ENCODE measurements around the gene FAIM2.

The FAIM2 gene

GRCh38 chr12:49903700-49904423 is at the start of gene FAIM2:
TSS of gene FAIM2 (minus strand) at chr12:49903900. CDS start at chr12:49903792, 108 bp downstream.
- Histone ChIP-seq H3K9me3 (ENCODE audit: control insufficient read depth, insufficient read depth, low read depth, low read length) (no peaks in the 10 kb centered on the region), H3K36me3 (ENCODE audit: control insufficient read depth, insufficient read depth, low read length) (no peaks in the 10 kb centered on the region), H3K9ac (ENCODE audit: low read length) (peak within 1 kb of the TSS; percentile 18), H3K4me1 (ENCODE audit: control insufficient read depth, insufficient read depth, low read length) (peaks cover 10% of the 10 kb centered on the region), H3K4me3 (ENCODE audit: low read depth, low read length) (peak within 1 kb of the TSS; percentile 52), H3K27ac (ENCODE audit: low read depth, low read length) (no peak within 1 kb of the TSS), H3K27me3 (ENCODE audit: control insufficient read depth, insufficient read depth, low read length) (peaks cover 36% of the 10 kb centered on the region)

GRCh38 chr12:49953151-49953550 is 49.5 kb upstream of the FAIM2 start:
- H3K27ac ChIP-seq (ENCODE audit: low read depth, low read length) = no peak overlapping the region
- peaks cover 5% of the 10 kb centered on the region; the same call in 1 of the 2 replicates for H3K4me1 ChIP-seq (ENCODE audit: control insufficient read depth, insufficient read depth, low read length)
- H3K9me3 ChIP-seq (ENCODE audit: control insufficient read depth, insufficient read depth, low read depth, low read length) = no peaks in the 10 kb centered on the region
- no peak overlapping the region for H3K9ac ChIP-seq (ENCODE audit: low read length)
- peaks cover 42% of the 10 kb centered on the region for H3K27me3 ChIP-seq (ENCODE audit: control insufficient read depth, insufficient read depth, low read length)
- H3K4me3 ChIP-seq (ENCODE audit: low read depth, low read length) = no peak overlapping the region
- H3K36me3 ChIP-seq (ENCODE audit: control insufficient read depth, insufficient read depth, low read length) = no peaks in the 10 kb centered on the region

GRCh38 chr12:49952391-49953055 is 48.8 kb upstream of the FAIM2 start:
- Histone ChIP-seq H3K4me3 (ENCODE audit: low read depth, low read length) (no peak overlapping the region), H3K4me1 (ENCODE audit: control insufficient read depth, insufficient read depth, low read length) (peaks cover 5% of the 10 kb centered on the region; the same call in 1 of the 2 replicates), H3K9me3 (ENCODE audit: control insufficient read depth, insufficient read depth, low read depth, low read length) (no peaks in the 10 kb centered on the region), H3K9ac (ENCODE audit: low read length) (no peak overlapping the region), H3K27me3 (ENCODE audit: control insufficient read depth, insufficient read depth, low read length) (peaks cover 35% of the 10 kb centered on the region), H3K27ac (ENCODE audit: low read depth, low read length) (no peak overlapping the region), H3K36me3 (ENCODE audit: control insufficient read depth, insufficient read depth, low read length) (no peaks in the 10 kb centered on the region)

GRCh38 chr12:49951411-49952240 is 47.9 kb upstream of the FAIM2 start:
- Histone ChIP-seq H3K9ac (ENCODE audit: low read length) (no peak overlapping the region), H3K4me1 (ENCODE audit: control insufficient read depth, insufficient read depth, low read length) (peaks cover 5% of the 10 kb centered on the region; the same call in 1 of the 2 replicates), H3K4me3 (ENCODE audit: low read depth, low read length) (no peak overlapping the region)

GRCh38 chr12:49950273-49951251 is 46.9 kb upstream of the FAIM2 start, which contains the start of gene AQP2:
TSS of gene AQP2 (plus strand) at chr12:49950737. CDS start at chr12:49950831, 94 bp downstream.
- Histone ChIP-seq H3K36me3 (ENCODE audit: control insufficient read depth, insufficient read depth, low read length) (no peaks in the 10 kb centered on the region), H3K27me3 (ENCODE audit: control insufficient read depth, insufficient read depth, low read length) (peaks cover 16% of the 10 kb centered on the region), H3K9ac (ENCODE audit: low read length) (no peak within 1 kb of the TSS), H3K4me1 (ENCODE audit: control insufficient read depth, insufficient read depth, low read length) (peaks cover 11% of the 10 kb centered on the region), H3K27ac (ENCODE audit: low read depth, low read length) (no peak within 1 kb of the TSS), H3K4me3 (ENCODE audit: low read depth, low read length) (no peak within 1 kb of the TSS), H3K9me3 (ENCODE audit: control insufficient read depth, insufficient read depth, low read depth, low read length) (no peaks in the 10 kb centered on the region)

More at GRCh38 chr12:49951411-49952240, 47.9 kb upstream of the FAIM2 start:
- peaks cover 26% of the 10 kb centered on the region for H3K27me3 ChIP-seq (ENCODE audit: control insufficient read depth, insufficient read depth, low read length)
- no peak overlapping the region for H3K27ac ChIP-seq (ENCODE audit: low read depth, low read length)
- H3K36me3 ChIP-seq (ENCODE audit: control insufficient read depth, insufficient read depth, low read length) = no peaks in the 10 kb centered on the region
- H3K9me3 ChIP-seq (ENCODE audit: control insufficient read depth, insufficient read depth, low read depth, low read length) = no peaks in the 10 kb centered on the region

GRCh38 chr12:49949866-49950265 is 46.2 kb upstream of the FAIM2 start:
- Histone ChIP-seq H3K27ac (ENCODE audit: low read depth, low read length) (no peak overlapping the region), H3K9ac (ENCODE audit: low read length) (no peak overlapping the region), H3K9me3 (ENCODE audit: control insufficient read depth, insufficient read depth, low read depth, low read length) (no peaks in the 10 kb centered on the region), H3K27me3 (ENCODE audit: control insufficient read depth, insufficient read depth, low read length) (peaks cover 16% of the 10 kb centered on the region), H3K36me3 (ENCODE audit: control insufficient read depth, insufficient read depth, low read length) (no peaks in the 10 kb centered on the region), H3K4me3 (ENCODE audit: low read depth, low read length) (no peak overlapping the region), H3K4me1 (ENCODE audit: control insufficient read depth, insufficient read depth, low read length) (peaks cover 10% of the 10 kb centered on the region)

- Histone ChIP-seq H3K27ac (ENCODE audit: low read depth, low read length) (no peak overlapping the region), H3K9me3 (ENCODE audit: control insufficient read depth, insufficient read depth, low read depth, low read length) (no peaks in the 10 kb centered on the region), H3K27me3 (ENCODE audit: control insufficient read depth, insufficient read depth, low read length) (peaks cover 16% of the 10 kb centered on the region), H3K4me3 (ENCODE audit: low read depth, low read length) (no peak overlapping the region), H3K4me1 (ENCODE audit: control insufficient read depth, insufficient read depth, low read length) (peaks cover 10% of the 10 kb centered on the region), H3K36me3 (ENCODE audit: control insufficient read depth, insufficient read depth, low read length) (no peaks in the 10 kb centered on the region), H3K9ac (ENCODE audit: low read length) (no peak overlapping the region)
Observed at GRCh38 chr12:49948866-49949845, 45.5 kb upstream of the FAIM2 start.

GRCh38 chr12:49947593-49948226 is 44.0 kb upstream of the FAIM2 start:
- Histone ChIP-seq H3K4me1 (ENCODE audit: control insufficient read depth, insufficient read depth, low read length) (peaks cover 16% of the 10 kb centered on the region), H3K9me3 (ENCODE audit: control insufficient read depth, insufficient read depth, low read depth, low read length) (no peaks in the 10 kb centered on the region), H3K27me3 (ENCODE audit: control insufficient read depth, insufficient read depth, low read length) (peaks cover 23% of the 10 kb centered on the region), H3K9ac (ENCODE audit: low read length) (no peak overlapping the region), H3K4me3 (ENCODE audit: low read depth, low read length) (no peak overlapping the region), H3K27ac (ENCODE audit: low read depth, low read length) (no peak overlapping the region), H3K36me3 (ENCODE audit: control insufficient read depth, insufficient read depth, low read length) (no peaks in the 10 kb centered on the region)

GRCh38 chr12:49946497-49946896 is 42.8 kb upstream of the FAIM2 start:
- H3K4me1 ChIP-seq (ENCODE audit: control insufficient read depth, insufficient read depth, low read length) = peaks cover 23% of the 10 kb centered on the region
- no peaks in the 10 kb centered on the region for H3K9me3 ChIP-seq (ENCODE audit: control insufficient read depth, insufficient read depth, low read depth, low read length)
- H3K27me3 ChIP-seq (ENCODE audit: control insufficient read depth, insufficient read depth, low read length) = peaks cover 23% of the 10 kb centered on the region
- H3K4me3 ChIP-seq (ENCODE audit: low read depth, low read length) = no peak overlapping the region
- no peak overlapping the region for H3K9ac ChIP-seq (ENCODE audit: low read length)
- no peak overlapping the region for H3K27ac ChIP-seq (ENCODE audit: low read depth, low read length)
- no peaks in the 10 kb centered on the region for H3K36me3 ChIP-seq (ENCODE audit: control insufficient read depth, insufficient read depth, low read length)
